GM18511 (cell line): ENCODE results near the gene ABCA1.

Experiments used
- ATAC-seq: cut with Tn5 transposase; IDR thresholded peaks from one replicate; pipeline ENCODE4 v1.9.1; 2021; ENCODE audit warnings: mild to moderate bottlenecking, moderate library complexity; ENCODE audit not compliant: unreplicated experiment

ABCA1 gene

GRCh38 chr9:104843644-104844240 is 84.2 kb downstream of the ABCA1 start:
- ATAC-seq: no peak

- ATAC-seq: no peak
These were observed 85.3 kb downstream of the ABCA1 start for GRCh38 chr9:104842698-104843097.

GRCh38 chr9:104841601-104842141 is 86.3 kb downstream of the ABCA1 start:
- ATAC-seq: no peak

- ATAC-seq: no peak
These were observed 89.0 kb downstream of the ABCA1 start for GRCh38 chr9:104838958-104839357.

GRCh38 chr9:104836767-104837166 is 91.2 kb downstream of the ABCA1 start:
- no peak for ATAC-seq

- no peak for ATAC-seq
These were observed 91.7 kb downstream of the ABCA1 start for GRCh38 chr9:104836235-104836634.

- ATAC-seq: no peak
These were observed 92.8 kb downstream of the ABCA1 start for GRCh38 chr9:104835161-104835560.

GRCh38 chr9:104833696-104834095 is 94.3 kb downstream of the ABCA1 start:
- ATAC-seq: no peak

- no peak for ATAC-seq
These were observed 96.3 kb downstream of the ABCA1 start for GRCh38 chr9:104831681-104832080.

- ATAC-seq: no peak
These were observed 101.0 kb downstream of the ABCA1 start for GRCh38 chr9:104826911-104827310.

GRCh38 chr9:104826079-104826775 is 101.7 kb downstream of the ABCA1 start:
- no peak for ATAC-seq

GRCh38 chr9:104820336-104820735 is 107.6 kb downstream of the ABCA1 start:
- ATAC-seq: no peak

- ATAC-seq: no peak
These were observed 108.9 kb downstream of the ABCA1 start for GRCh38 chr9:104819033-104819432.

GRCh38 chr9:104817437-104817836 is 110.5 kb downstream of the ABCA1 start:
- ATAC-seq: no peak

- ATAC-seq: no peak
These were observed 111.9 kb downstream of the ABCA1 start for GRCh38 chr9:104815851-104816565.

GRCh38 chr9:104810421-104811339 is 117.3 kb downstream of the ABCA1 start:
- ATAC-seq: no peak

GRCh38 chr9:104808035-104808614 is 119.8 kb downstream of the ABCA1 start:
- no peak for ATAC-seq

GRCh38 chr9:104805441-104805840 is 122.5 kb downstream of the ABCA1 start:
- ATAC-seq: no peak

- no peak for ATAC-seq
These were observed 125.0 kb downstream of the ABCA1 start for GRCh38 chr9:104802906-104803305.

GRCh38 chr9:104802110-104802509 is 125.8 kb downstream of the ABCA1 start:
- ATAC-seq: no peak
